A673 (cell line): Measurements from ENCODE around the gene TMEM131L. TPM values are rescaled to one million over a fixed set of nuclear protein-coding genes. Genes with fewer than 3 reads are reported as not detected.

Experiments
- BruUV-seq: library from RNA; stranded (reverse); fragments of 400-500 nt; replicated peaks from 2 replicates; lab custom pipeline; 2021; lab: Mats Ljungman, UMichigan
- CTCF ChIA-PET: fragments of 300-600 bp; sonication (Branson Sonifier 250); formaldehyde crosslinking; loops from one replicate; lab custom pipeline; 2022; ENCODE audit warnings: antibody characterized with exemption; lab: Charles Lee
- POLR2A ChIA-PET: fragments of 300-600 bp; sonication (Branson Sonifier 250); formaldehyde crosslinking; loops from one replicate; lab custom pipeline; 2022; ENCODE audit warnings: antibody characterized with exemption; ENCODE audit not compliant: low non-redundant PET; lab: Charles Lee
- DNase-seq: peaks from one replicate; pipeline ENCODE4 v3.0.0-alpha.2; 2015; ENCODE audit warnings: low spot score
- H3K27ac ChIP-seq: fragments of 200-600 bp; sonication (generic); 2 replicates; pipeline ENCODE4 v1.5.1; 2016; ENCODE audit warnings: mixed run types, low read depth, mild to moderate bottlenecking, mixed read lengths, antibody characterized with exemption, low read length; ENCODE audit not compliant: poor library complexity, severe bottlenecking
- H3K27me3 ChIP-seq: fragments of 200-600 bp; sonication (generic); replicated peaks from 2 replicates; pipeline ENCODE4 v1.6.1; 2017; ENCODE audit warnings: mixed run types, low read depth, mild to moderate bottlenecking, mixed read lengths, antibody characterized with exemption, low read length; ENCODE audit not compliant: insufficient read depth, poor library complexity
- H3K36me3 ChIP-seq: fragments of 200-600 bp; sonication (generic); 2 replicates; pipeline ENCODE4 v1.6.1; 2016; ENCODE audit warnings: mixed run types, mild to moderate bottlenecking, mixed read lengths, antibody characterized with exemption, low read length; ENCODE audit not compliant: insufficient read depth, poor library complexity, severe bottlenecking
- H3K4me1 ChIP-seq: fragments of 200-600 bp; sonication (generic); 2 replicates; pipeline ENCODE4 v1.6.1; 2017; ENCODE audit warnings: mixed run types, mild to moderate bottlenecking, mixed read lengths, antibody characterized with exemption, low read length; ENCODE audit not compliant: insufficient read depth, poor library complexity, severe bottlenecking
- H3K4me3 ChIP-seq: fragments of 200-600 bp; sonication (generic); 2 replicates; pipeline ENCODE4 v1.5.1; 2016; ENCODE audit warnings: low read depth, mixed run types, mild to moderate bottlenecking, mixed read lengths, low read length; ENCODE audit not compliant: poor library complexity, severe bottlenecking
- H3K9me3 ChIP-seq: fragments of 200-600 bp; sonication (generic); 2 replicates; pipeline ENCODE4 v1.6.1; 2016; ENCODE audit warnings: mixed run types, low read depth, mild to moderate bottlenecking, mixed read lengths, antibody characterized with exemption, low read length; ENCODE audit not compliant: poor library complexity, severe bottlenecking
- CTCF ChIP-seq: fragments of 300-800, 200-600 bp; sonication (generic); conservative IDR thresholded peaks from 2 replicates; pipeline ENCODE4 v1.5.1; 2017; ENCODE audit warnings: low read depth, mild to moderate bottlenecking, antibody characterized with exemption, low read length, moderate library complexity, mixed read lengths
- EZH2 ChIP-seq: fragments of 200-600 bp; sonication (generic); IDR thresholded peaks from 2 replicates; pipeline ENCODE4 v1.6.1; 2017; ENCODE audit warnings: borderline replicate concordance, low read depth, mild to moderate bottlenecking, mixed read lengths, antibody characterized with exemption, low read length; ENCODE audit not compliant: poor library complexity, severe bottlenecking
- intact Hi-C: fragments of 100-400 bp; cut with micrococcal nuclease; formaldehyde crosslinking; loops from one replicate; pipeline ENCODE4 v1.10.0; 2022; ENCODE audit not compliant: unreplicated experiment
- total RNA-seq: library from RNA; stranded (reverse); gene quantifications from 2 replicates; pipeline ENCODE4 v1.2.3, GENCODE V29; 2021

The TMEM131L gene
- total RNA-seq, 1 experiment from 2014 or later: 18.4 TPM

- CTCF ChIA-PET: interaction anchor here (2.0 kb wide), 1 partner anchor 140 kb away, joined by 20 read pairs; no protein-coding TSS in a partner anchor
- no peaks in the 10 kb centered on the region for H3K27me3 ChIP-seq
- POLR2A ChIA-PET: no interaction called here
- H3K36me3 ChIP-seq: no peaks in the 10 kb centered on the region
- BruUV-seq: no TSS peak
- intact Hi-C loops: loop anchor here (1.0 to 10.0 kb wide), 2 partner anchors 141 to 211 kb away; no protein-coding TSS in a partner anchor
- H3K27ac ChIP-seq: no peak overlapping the region
- no peak for TF ChIP-seq CTCF
- TF ChIP-seq EZH2: no peak
- DNase-seq: no peak
- H3K4me3 ChIP-seq: no peak overlapping the region
- H3K4me1 ChIP-seq: peaks cover 4% of the 10 kb centered on the region
- no peaks in the 10 kb centered on the region for H3K9me3 ChIP-seq
Observed at GRCh38 chr4:153433754-153434105, 32.4 kb upstream of the TMEM131L start.

- no TSS peak for BruUV-seq
- H3K4me3 ChIP-seq: no peak overlapping the region
- CTCF ChIA-PET: interaction anchor here (1.1 kb wide), 1 partner anchor 292 kb away, joined by 3 read pairs; no protein-coding TSS in a partner anchor
- no peak for DNase-seq
- no peak overlapping the region for H3K27ac ChIP-seq
- TF ChIP-seq EZH2 (no peak), CTCF (no peak)
- POLR2A ChIA-PET: no interaction called here
- peaks cover 4% of the 10 kb centered on the region for H3K4me1 ChIP-seq
- H3K9me3 ChIP-seq: no peaks in the 10 kb centered on the region
- intact Hi-C loops: loop anchor here (10.0 kb wide), 1 partner anchor 211 kb away; no protein-coding TSS in a partner anchor
- no peaks in the 10 kb centered on the region for H3K36me3 ChIP-seq
- H3K27me3 ChIP-seq: no peaks in the 10 kb centered on the region
Observed at GRCh38 chr4:153434190-153434589, 32.0 kb upstream of the TMEM131L start.

GRCh38 chr4:153438916-153439756, 27.0 kb upstream of the TMEM131L start:
- H3K27me3 ChIP-seq: no peaks in the 10 kb centered on the region
- TF ChIP-seq EZH2 (no peak), CTCF (no peak)
- H3K36me3 ChIP-seq: no peaks in the 10 kb centered on the region
- DNase-seq: no peak
- no peaks in the 10 kb centered on the region for H3K9me3 ChIP-seq
- no peaks in the 10 kb centered on the region for H3K4me1 ChIP-seq
- ChIA-PET POLR2A (no interaction called here), CTCF (no interaction called here)
- no peak overlapping the region for H3K4me3 ChIP-seq
- no peak overlapping the region for H3K27ac ChIP-seq
- intact Hi-C loops: loop anchor here (10.0 kb wide), 1 partner anchor 206 kb away; no protein-coding TSS in a partner anchor
- no TSS peak for BruUV-seq
